Right lung (tissue), 5 donors: ENCODE measurements around the gene ADGRD2. TPM values are rescaled to one million over a fixed set of nuclear protein-coding genes. Genes with fewer than 3 reads are reported as not detected.

Experiments
- DNase-seq, 2 donors: peaks; one replicate each; pipeline ENCODE4 v3.0.0-alpha.2; 2013
- polyA plus RNA-seq, 5 donors: library from polyadenylated mRNA; unstranded; fragments of 120-200 nt; gene quantifications; one replicate each; pipeline versions ENCODE4 v1.2.1 to v1.2.3, GENCODE V29; 2013; ENCODE audit warnings: inconsistent platforms in 1 of 5, low replicate concordance in 1 of 5; ENCODE audit not compliant: insufficient read length in 5 of 5, insufficient read depth in 1 of 5

ADGRD2 gene
- polyA plus RNA-seq, 5 donors: 0.08 to 0.16 (median 0.14) TPM; not detected in 1

- no peak for DNase-seq
Measured at GRCh38 chr9:124456341-124457078, 6.3 kb downstream of the ADGRD2 start.

DNA sequence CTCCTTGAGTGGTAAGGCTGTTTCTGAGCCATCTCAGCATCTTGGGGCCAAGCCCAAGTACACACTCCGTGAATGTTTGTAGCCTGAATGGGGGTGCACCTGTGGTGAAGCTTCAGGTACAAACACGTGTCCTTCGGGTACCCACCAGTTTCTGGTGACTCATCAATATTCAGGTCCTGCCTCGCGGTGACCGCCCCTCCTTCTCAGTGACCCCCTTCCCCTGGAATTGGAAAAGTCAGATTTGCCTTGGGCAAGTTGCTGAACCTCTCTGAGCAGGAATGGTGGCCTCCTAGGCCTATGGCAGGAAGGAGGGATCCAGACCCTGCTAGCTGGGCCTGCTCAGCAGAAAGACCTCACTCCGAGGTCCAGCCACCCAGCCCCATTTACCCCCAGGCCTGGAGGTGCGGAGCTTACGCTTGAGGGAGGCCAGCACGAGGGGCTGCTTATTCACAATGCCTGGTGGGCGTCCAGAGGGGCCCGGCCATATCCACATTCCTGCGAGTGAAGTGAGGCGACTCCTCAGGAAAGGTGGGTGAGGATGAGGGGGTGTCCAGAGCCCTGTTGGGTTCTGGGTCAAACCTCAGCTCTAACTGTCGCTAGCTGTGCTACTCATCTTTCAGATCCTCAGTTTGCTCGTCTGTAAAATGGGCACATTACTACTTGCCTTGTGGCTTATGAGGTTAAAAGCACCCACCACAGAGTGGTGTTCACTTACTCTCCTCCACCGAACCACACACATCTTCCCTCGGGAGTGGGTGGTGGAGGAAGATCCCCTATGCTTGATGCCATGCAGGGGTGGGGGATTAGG, 7.0 kb downstream of the ADGRD2 start:
- DNase-seq: no peak

GRCh38 chr9:124457887-124458431, 7.7 kb downstream of the ADGRD2 start:
- DNase-seq: no peak

DNA sequence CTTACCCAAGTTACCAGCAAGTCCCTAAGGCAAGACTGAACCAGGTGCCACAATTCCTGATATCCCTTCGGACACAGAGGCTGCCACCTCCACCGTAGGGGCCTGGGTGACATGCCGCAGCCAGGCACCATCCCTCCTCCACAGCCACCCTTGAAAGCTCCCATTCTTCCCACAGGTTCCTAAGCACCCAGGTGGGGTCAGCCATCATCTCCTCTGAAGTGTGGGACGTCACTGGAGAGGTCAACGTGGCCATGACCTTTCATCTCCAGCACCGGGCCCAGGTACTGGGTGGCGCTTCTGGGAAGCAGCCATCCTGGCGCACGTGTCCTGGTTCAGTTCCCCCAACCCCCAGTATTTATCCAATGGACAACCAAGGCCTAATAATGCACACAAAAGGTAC, 8.2 kb downstream of the ADGRD2 start:
- no peak for DNase-seq

- no peak for DNase-seq
Measured at GRCh38 chr9:124462739-124463138, 12.5 kb downstream of the ADGRD2 start.

GRCh38 chr9:124465736-124466135, 15.5 kb downstream of the ADGRD2 start:
- no peak for DNase-seq

- DNase-seq: no peak
Measured at GRCh38 chr9:124467410-124468060, 17.3 kb downstream of the ADGRD2 start.

DNA sequence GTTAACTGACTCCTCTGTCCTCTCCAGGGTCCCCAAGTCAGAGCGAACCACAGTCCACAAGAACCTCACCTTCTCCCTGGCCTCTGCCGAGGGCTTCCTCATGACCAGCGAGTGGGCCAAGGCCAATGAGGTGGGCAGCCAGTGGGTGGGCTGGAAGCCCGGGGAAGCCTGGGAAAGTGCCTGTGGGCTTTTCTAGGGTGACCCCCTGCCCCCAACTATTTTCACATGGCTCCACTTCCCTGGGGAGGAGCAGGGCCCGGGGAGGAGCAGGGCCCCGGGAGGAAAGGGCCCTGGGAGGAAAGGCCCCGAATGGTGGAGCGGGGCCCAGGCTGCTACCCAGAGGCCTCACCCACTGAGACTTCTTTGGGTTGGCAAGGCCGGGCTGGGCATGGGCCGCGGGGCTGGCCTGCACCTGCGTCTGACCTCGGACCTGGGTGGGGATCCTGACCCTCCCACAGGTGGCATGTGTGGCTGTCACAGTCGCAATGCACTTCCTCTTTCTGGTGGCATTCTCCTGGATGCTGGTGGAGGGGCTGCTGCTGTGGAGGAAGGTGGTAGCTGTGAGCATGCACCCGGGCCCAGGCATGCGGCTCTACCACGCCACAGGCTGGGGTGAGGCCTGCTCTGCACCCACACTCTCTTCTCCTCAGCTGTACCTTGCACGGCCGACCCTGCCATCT, 17.9 kb downstream of the ADGRD2 start:
- no peak for DNase-seq

- DNase-seq: no peak
Measured at GRCh38 chr9:124469011-124469832, 19.0 kb downstream of the ADGRD2 start.

- DNase-seq: no peak
Measured at GRCh38 chr9:124470306-124470705, 20.1 kb downstream of the ADGRD2 start.

DNA sequence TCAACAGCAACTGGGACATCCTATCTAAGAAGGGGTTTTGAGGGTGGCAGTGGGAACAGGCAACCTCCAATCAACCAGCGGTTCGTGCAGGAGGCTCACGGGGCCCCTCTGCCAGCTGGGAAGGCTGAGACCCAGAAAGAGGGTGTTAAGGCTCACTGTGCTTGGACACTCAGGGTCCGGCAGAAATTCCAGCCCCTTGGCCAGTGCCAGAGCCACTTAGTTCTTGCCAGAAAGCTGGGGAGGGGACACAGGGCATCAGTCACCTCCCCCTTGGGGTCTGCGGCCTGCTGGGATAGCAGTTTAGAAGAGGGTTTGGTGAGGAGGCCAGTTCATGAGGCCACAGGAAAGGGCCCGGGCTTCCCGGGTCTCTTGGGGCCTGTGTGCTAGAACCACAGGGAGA, 20.5 kb downstream of the ADGRD2 start:
- DNase-seq: no peak

GRCh38 chr9:124471761-124472160, 21.5 kb downstream of the ADGRD2 start:
- DNase-seq: no peak

DNA sequence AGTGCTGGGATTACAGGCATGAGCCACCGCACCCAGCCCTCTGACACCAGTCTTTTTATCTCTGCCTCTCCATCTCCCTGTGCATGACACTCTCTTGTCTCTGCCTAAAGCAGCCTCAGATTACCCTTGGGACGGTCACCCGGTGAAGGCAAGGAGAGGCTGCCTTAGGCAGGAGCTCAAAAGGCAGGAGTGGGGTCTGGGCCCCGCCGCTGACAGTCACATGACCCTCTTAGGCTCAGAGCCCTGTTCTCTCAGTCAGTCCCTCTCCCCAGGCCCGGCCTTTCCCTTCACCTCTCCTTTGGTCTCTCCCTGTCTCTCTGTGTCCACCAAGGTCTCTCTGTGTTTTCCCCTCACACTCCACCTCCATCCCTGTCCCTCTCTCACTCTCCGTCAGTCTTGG, 22.5 kb downstream of the ADGRD2 start:
- no peak for DNase-seq

- DNase-seq: no peak
Measured at GRCh38 chr9:124473310-124473709, 23.1 kb downstream of the ADGRD2 start.

DNA sequence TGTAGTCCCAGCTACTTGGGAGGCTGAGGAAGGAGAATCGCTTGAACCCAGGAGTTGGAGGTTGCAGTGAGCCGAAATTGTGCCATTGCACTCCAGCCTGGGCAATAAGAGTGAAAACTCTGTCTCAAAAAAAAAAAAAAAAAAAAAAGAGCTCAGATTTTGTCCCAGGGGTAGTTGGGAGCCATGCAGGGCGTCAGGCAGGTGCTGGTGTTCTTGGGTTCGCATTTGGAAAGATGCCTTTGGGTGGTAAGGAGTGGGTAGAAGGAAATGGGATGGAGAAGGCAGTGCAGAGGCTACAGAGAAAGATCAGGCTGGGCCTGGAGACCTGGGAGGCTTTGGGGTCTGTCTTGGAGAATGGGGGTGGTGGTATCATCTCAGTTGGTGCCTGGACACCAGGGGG, 23.9 kb downstream of the ADGRD2 start:
- DNase-seq: no peak

DNA sequence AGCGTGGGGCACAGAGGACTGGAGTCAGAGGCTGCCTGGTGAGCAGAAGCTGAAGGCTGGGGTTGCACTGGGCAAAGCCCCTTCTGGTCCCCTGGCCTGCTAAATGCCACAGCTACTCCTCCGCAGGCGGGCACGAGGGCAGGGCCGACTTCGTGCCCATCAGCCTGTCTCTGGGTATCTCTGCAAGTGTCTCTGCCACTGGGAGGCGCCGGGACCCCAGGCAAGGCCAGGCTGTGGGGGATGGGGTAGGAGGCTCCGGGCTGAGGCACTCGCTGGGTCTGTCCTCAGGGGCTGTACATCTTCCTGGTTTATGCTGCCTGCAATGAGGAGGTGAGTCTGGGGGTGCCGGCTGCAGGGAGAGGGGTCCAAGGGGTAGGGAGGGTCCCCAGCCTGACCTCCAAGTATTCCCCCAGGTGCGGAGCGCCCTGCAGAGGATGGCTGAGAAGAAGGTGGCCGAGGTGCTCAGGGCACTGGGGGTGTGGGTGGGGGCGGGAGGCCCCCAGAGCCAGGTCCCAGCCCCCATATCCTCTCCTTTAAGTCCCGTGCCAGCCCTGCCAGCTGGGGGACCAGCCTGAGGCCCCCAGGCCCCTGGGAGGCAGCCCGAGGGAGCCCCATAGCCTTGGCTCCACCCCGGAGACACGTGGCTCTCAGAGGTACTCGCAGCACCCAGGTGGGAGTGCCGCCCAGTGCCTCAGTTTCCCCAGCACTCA, 25.1 kb downstream of the ADGRD2 start:
- DNase-seq: no peak

- DNase-seq: no peak
Measured at GRCh38 chr9:124475868-124476690, 25.8 kb downstream of the ADGRD2 start.

GRCh38 chr9:124477211-124477647, 27.0 kb downstream of the ADGRD2 start:
- DNase-seq: no peak

GRCh38 chr9:124477648-124478285, 27.5 kb downstream of the ADGRD2 start:
- DNase-seq: no peak
